DND-41 (cell line): ENCODE data around the gene NUCB2.

Source experiments
- ATAC-seq: fragments of 200-7000 bp; cut with Tn5 transposase; 3 replicates; pipeline ENCODE4 v1.9.1; 2021; ENCODE audit warnings: low read depth; ENCODE audit not compliant: insufficient read depth
- DNase-seq: peaks from one replicate; pipeline ENCODE4 v3.0.0-alpha.2; 2020
- H2AFZ ChIP-seq: 2 replicates; pipeline ENCODE4 v1.6.0; 2012; ENCODE audit warnings: low read depth, low read length
- H3K27ac ChIP-seq: 2 replicates; pipeline ENCODE4 v1.5.1; 2012; ENCODE audit warnings: low read length, inconsistent platforms
- H3K27me3 ChIP-seq: fragments of 200-600 bp; sonication (generic); 2 replicates; pipeline ENCODE4 v1.6.0; 2012; ENCODE audit warnings: low read length, mild to moderate bottlenecking, inconsistent platforms; ENCODE audit not compliant: insufficient read depth, poor library complexity
- H3K36me3 ChIP-seq: 2 replicates; pipeline ENCODE4 v1.5.1; 2012; ENCODE audit warnings: low read length, inconsistent platforms; ENCODE audit not compliant: insufficient read depth
- H3K4me1 ChIP-seq: 2 replicates; pipeline ENCODE4 v1.5.1; 2012; ENCODE audit warnings: mild to moderate bottlenecking, low read length; ENCODE audit not compliant: insufficient read depth
- H3K4me2 ChIP-seq: 2 replicates; pipeline ENCODE4 v1.6.0; 2012; ENCODE audit warnings: mild to moderate bottlenecking, moderate library complexity, low read length, inconsistent platforms; ENCODE audit not compliant: insufficient read depth
- H3K4me3 ChIP-seq, 2 experiments: fragments of 200-600 bp in 1 of 2; shearing (Covaris generic) in 1 of 2; 2 replicates each; pipeline ENCODE4 v1.5.1; 2012 to 2016; ENCODE audit warnings: inconsistent platforms in 2 of 2, low read length in 2 of 2, mild to moderate bottlenecking in 2 of 2, low read depth in 1 of 2, moderate library complexity in 1 of 2
- H3K79me2 ChIP-seq: 2 replicates; pipeline ENCODE4 v1.6.0; 2012; ENCODE audit warnings: low read length, inconsistent platforms; ENCODE audit not compliant: insufficient read depth
- H3K9ac ChIP-seq: 2 replicates; pipeline ENCODE4 v1.6.0; 2012; ENCODE audit warnings: low read depth, mild to moderate bottlenecking, inconsistent platforms, low read length, moderate library complexity
- H3K9me3 ChIP-seq: 2 replicates; pipeline ENCODE4 v1.5.1; 2012; ENCODE audit warnings: low read length, moderate library complexity, mild to moderate bottlenecking, inconsistent platforms; ENCODE audit not compliant: insufficient read depth, severe bottlenecking
- H4K20me1 ChIP-seq: 2 replicates; pipeline ENCODE4 v1.6.0; 2012; ENCODE audit warnings: low read length; ENCODE audit not compliant: insufficient read depth
- CTCF ChIP-seq: IDR thresholded peaks from 2 replicates; pipeline ENCODE4 v1.5.1; 2012; ENCODE audit warnings: borderline replicate concordance, low read length, moderate library complexity, mild to moderate bottlenecking; ENCODE audit not compliant: poor library complexity, severe bottlenecking; ENCODE audit errors: extremely low read depth
- EZH2 ChIP-seq: IDR thresholded peaks from 3 replicates; pipeline ENCODE4 v1.6.1; 2012; ENCODE audit warnings: borderline replicate concordance, low read depth, mild to moderate bottlenecking, moderate library complexity, low read length, inconsistent platforms; ENCODE audit not compliant: severe bottlenecking

NUCB2 gene

GRCh38 chr11:17259519-17259918 is 17.0 kb upstream of the NUCB2 start:
- H3K36me3 ChIP-seq: no peaks in the 10 kb centered on the region
- no peak overlapping the region for H3K4me2 ChIP-seq
- no peak overlapping the region for H2AFZ ChIP-seq
- no peak overlapping the region for H3K9ac ChIP-seq
- peaks cover 6% of the 10 kb centered on the region; the same call in 1 of the 2 replicates for H3K4me1 ChIP-seq
- H3K79me2 ChIP-seq: no peaks in the 10 kb centered on the region
- no peaks in the 10 kb centered on the region for H3K9me3 ChIP-seq
- no peaks in the 10 kb centered on the region for H4K20me1 ChIP-seq
- no peak overlapping the region for H3K4me3 ChIP-seq
- H3K27ac ChIP-seq: no peak overlapping the region
- no peaks in the 10 kb centered on the region for H3K27me3 ChIP-seq
- DNase-seq (no peak), ATAC-seq (no peak)
- no peak for TF ChIP-seq CTCF
- no peak for TF ChIP-seq EZH2

- H3K4me3 ChIP-seq: no peak overlapping the region
- H3K9me3 ChIP-seq: no peaks in the 10 kb centered on the region
- no peak overlapping the region for H3K4me2 ChIP-seq
- DNase-seq: no peak
- no peaks in the 10 kb centered on the region for H3K27me3 ChIP-seq
- no peaks in the 10 kb centered on the region for H3K36me3 ChIP-seq
- H4K20me1 ChIP-seq: no peaks in the 10 kb centered on the region
- H3K27ac ChIP-seq: no peak overlapping the region
- TF ChIP-seq CTCF (no peak), EZH2 (no peak)
- no peak for ATAC-seq
- H3K79me2 ChIP-seq: no peaks in the 10 kb centered on the region
- H3K4me1 ChIP-seq: peaks cover 6% of the 10 kb centered on the region; the same call in 1 of the 2 replicates
- no peak overlapping the region for H2AFZ ChIP-seq
- H3K9ac ChIP-seq: no peak overlapping the region
These were observed 16.5 kb upstream of the NUCB2 start for GRCh38 chr11:17260020-17260419.

- Histone ChIP-seq H3K4me1 (peaks cover 7% of the 10 kb centered on the region; the same call in 1 of the 2 replicates), H2AFZ (no peak overlapping the region), H3K4me2 (no peak overlapping the region), H4K20me1 (no peaks in the 10 kb centered on the region), H3K36me3 (no peaks in the 10 kb centered on the region), H3K27ac (no peak overlapping the region), H3K27me3 (no peaks in the 10 kb centered on the region), H3K79me2 (no peaks in the 10 kb centered on the region), H3K9ac (no peak overlapping the region), H3K4me3 (no peak overlapping the region), H3K9me3 (no peaks in the 10 kb centered on the region)
- no peak for TF ChIP-seq EZH2
- no peak for TF ChIP-seq CTCF
- ATAC-seq: no peak
- no peak for DNase-seq
These were observed 12.8 kb upstream of the NUCB2 start for GRCh38 chr11:17263769-17264168.

- Histone ChIP-seq H3K36me3 (no peaks in the 10 kb centered on the region), H3K79me2 (no peaks in the 10 kb centered on the region), H3K4me1 (peaks cover 10% of the 10 kb centered on the region; the same call in 1 of the 2 replicates), H3K27ac (no peak overlapping the region), H3K27me3 (no peaks in the 10 kb centered on the region), H4K20me1 (no peaks in the 10 kb centered on the region), H3K4me2 (no peak overlapping the region), H3K9ac (no peak overlapping the region), H2AFZ (no peak overlapping the region), H3K4me3 (no peak overlapping the region), H3K9me3 (no peaks in the 10 kb centered on the region)
- DNase-seq (no peak), ATAC-seq (no peak)
- TF ChIP-seq CTCF (no peak), EZH2 (no peak)
These were observed 9.8 kb upstream of the NUCB2 start for GRCh38 chr11:17266781-17267180.
